HG03139 (cell line): ENCODE data around the gene GALNTL6.
"Not testable (repeated sequence)": the region's sequence is repeated elsewhere in the genome, so short reads cannot be mapped to it uniquely, and the experiment has no call there.

Experiments
- ATAC-seq: cut with Tn5 transposase; IDR thresholded peaks from one replicate; pipeline ENCODE4 v1.9.1; 2021; ENCODE audit not compliant: unreplicated experiment

GALNTL6 gene

GRCh38 chr4:172898715-172899114, 1085.5 kb downstream of the GALNTL6 start:
- no peak for ATAC-seq

- no peak for ATAC-seq
These were observed 1086.7 kb downstream of the GALNTL6 start for GRCh38 chr4:172899861-172900260.

DNA sequence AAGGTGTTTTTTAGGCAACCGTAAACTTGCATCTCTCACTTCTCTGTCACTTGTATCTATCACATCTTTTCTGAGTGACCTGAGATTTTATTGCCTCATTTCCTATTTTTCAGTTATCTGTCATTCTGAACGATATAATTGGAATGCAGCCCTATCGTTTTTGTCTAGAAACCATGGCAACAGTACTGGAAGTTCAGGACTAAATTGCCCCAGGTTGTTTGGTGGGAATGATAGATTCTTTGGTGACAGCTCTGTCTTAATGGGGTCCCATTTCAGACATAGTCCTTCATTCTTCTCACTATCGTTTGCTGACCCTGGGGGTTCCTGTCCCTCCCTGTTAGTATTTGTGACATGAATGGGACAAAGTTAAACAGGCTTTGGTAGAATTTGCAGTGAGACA, 1087.7 kb downstream of the GALNTL6 start:
- ATAC-seq = no peak

DNA sequence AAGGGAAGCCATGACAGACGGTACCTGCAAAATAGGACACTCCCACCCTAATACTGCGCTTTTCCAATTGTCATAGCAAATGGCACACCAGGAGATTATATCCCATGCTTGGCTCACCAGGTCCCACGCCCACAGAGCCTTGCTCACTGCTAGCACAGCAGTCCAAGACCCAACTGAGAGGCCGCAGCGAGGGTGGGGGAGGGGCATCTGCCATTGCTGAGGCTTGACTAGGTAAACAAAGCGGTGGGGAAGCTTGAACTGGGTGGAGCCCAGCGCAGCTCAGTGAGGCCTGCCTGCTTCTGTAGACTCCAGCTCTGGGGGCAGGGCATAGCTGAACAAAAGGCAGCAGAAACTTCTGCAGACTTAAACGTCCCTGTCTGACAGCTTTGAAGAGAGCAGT, 1099.3 kb downstream of the GALNTL6 start:
- not testable (repeated sequence) for ATAC-seq

GRCh38 chr4:172917403-172917802, 1104.2 kb downstream of the GALNTL6 start:
- ATAC-seq = not testable (repeated sequence)

GRCh38 chr4:172919269-172919668, 1106.1 kb downstream of the GALNTL6 start:
- ATAC-seq = no peak

DNA sequence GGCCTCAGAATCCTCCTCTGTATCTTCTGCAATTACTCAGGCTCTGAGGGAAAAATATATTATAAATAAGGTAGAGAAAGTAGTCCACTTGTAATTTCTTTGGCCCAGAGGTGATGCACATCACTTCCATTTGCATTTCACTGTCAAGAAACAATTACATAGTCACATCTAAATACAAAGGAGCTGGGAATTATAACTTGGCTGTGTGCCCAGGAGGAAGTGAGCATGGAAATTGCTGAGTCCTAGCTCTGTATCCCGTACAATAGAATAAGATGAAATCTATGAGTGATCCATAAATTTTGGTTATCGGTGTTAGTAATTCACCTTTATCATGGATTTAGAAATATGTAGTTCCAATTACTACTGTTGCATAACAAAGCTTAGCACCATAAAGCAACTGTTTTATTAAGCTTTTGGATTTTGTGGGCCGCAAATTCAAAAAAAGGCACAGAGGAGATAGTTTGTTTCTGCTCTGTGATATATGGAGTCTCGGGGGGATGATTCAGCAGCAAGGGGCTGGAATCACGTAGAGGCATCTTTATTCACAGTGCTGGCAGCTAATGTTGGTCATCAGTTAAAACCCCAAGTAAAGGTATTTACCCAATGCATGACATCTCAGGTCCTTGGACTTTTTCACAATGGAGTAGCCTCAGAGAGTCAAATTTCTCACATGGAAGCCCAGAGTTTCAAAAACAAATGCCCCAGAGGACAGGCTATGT, 1114.1 kb downstream of the GALNTL6 start:
- no peak for ATAC-seq

DNA sequence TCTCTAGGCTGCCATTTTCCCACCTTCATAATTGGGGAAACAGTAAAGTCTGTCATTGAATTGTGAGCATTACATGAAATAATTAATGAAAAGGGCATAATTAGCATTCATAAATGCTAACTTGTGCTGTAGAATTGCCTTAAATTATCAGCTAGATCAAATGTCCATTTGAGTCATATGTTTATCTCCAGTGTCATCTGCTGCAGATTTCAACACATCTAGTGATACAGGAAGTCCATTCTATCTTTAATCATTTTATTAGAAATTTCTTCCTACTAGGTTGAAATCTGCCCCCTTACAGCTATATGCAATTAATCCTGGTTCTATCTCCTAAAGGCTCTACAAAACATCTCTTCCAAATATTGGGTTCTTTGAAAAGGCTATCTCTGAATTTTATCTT, 1115.1 kb downstream of the GALNTL6 start:
- ATAC-seq = no peak

DNA sequence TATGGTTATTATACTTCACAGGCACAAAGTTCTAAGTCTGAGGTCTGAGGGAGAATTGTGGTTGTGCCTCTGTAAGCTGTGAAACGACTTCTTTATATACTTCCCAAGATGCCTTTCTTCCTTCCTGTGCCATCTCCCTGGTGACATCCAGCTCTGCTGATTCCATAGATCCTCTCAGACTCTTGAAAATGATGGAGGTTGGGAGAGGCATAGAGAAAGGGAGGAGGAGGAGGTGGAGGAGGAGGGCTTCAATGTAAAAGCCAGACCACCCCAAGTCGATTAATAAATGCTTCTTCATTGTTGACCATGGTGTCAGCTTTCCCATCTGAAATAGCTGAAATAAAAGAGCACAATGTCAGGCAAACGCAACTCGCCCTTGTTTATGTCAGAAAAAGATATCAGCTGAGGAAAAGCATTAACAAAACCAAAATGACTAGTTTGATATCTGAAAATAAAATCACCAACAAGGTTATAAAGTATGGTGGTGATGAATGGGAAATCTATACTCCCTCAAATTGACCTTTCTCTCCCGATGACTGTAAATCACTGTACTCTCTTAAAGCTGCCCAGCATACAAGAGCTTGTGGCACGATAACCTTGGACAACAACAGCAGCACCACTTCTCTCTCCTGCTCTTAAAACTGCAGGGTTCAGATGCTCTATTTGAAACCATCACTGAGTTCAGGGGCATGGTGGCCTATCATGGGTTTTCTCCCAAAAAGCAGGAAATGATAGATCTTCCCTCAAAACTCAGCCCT, 1125.0 kb downstream of the GALNTL6 start:
- ATAC-seq = no peak

DNA sequence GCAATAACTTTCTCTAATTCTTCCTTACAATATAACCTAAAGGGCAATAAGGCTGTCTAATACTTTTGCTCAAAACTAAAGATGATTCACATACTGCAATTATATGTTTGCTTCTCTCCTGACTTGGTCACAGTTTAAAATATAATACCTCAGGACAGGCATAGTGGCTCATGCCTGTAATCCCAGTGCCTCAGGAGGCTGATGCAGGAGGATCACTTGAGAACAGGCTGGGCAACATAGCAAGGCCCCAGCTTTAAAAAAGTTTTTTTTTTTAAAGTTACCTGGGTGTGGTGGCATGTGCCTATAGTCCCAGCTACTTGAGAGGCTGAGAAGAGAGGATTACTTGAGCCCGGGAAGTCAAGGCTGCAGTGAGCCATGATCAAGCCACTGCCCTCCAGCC, 1125.7 kb downstream of the GALNTL6 start:
- ATAC-seq = no peak

DNA sequence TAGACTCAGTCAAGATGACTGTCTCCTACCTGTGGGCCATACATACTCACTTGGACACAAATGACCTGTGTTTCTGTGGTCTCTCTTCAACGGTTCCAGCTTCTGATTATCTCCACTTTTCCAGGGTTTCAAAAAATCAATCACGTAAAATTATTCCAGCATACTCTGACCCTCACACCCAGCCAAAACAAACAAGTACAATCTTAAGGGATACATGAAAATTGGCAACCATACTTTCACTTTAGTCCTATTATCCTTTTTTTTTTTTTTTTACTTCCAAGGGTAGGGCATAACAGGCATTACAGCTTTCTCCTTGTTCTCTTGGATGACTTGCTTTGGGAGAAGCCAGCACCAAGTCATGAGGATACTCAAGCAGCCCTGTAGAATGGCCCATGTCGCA, 1129.6 kb downstream of the GALNTL6 start:
- no peak for ATAC-seq

GRCh38 chr4:172945611-172946010, 1132.4 kb downstream of the GALNTL6 start:
- no peak for ATAC-seq

DNA sequence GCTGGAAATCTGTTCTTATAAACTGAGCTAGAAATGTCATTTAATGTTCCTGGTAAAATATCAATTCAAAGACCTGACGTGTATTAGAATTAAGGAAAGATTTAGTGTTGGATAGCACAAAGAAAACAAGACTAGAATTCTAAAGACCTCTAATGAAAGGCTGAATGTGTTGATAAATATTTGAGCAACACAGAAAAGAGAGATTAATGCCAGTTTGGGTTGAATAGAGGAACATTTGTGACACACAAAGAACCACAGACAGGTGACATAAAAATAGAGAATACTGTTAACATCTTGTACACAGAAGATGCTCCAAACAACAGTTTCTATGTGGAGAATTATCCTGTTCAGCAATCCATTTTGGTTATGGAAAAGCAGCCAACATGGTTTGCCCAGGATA, 1133.3 kb downstream of the GALNTL6 start:
- no peak for ATAC-seq

GRCh38 chr4:172947594-172947993, 1134.4 kb downstream of the GALNTL6 start:
- ATAC-seq = no peak

- ATAC-seq = no peak
These were observed 1137.8 kb downstream of the GALNTL6 start for GRCh38 chr4:172950990-172951389.

DNA sequence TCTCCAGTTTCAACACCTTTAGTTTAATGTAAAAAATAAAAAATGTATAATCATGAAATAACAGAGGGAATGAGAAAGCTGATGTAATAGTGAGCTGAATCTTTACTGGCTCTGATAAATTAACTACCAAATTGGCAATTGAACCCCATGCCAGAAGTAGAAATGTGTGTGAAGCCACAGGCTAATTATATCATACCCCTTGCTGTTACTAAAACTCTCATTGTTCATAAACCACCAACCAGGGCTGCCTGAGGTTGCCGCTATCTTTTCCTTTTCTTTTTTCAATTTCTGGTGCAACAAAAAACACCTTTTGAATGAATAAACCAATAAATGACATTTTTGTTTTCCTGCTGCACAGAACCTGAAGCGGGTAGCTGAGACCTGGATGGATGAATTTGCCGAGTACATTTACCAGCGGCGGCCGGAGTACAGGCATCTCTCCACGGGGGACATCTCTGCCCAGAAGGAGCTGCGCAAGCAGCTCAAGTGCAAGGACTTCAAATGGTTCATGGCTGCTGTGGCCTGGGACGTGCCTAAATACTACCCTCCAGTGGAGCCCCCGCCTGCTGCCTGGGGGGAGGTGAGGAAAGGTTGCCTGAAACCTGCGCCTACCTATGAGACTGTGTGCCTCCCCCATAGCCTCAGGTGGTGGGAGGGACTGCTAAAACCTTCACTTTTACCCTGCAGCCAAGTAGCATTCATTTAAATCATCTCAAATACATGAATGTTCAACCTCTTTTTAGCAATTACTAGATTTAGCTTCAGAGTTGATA, 1138.7 kb downstream of the GALNTL6 start:
- ATAC-seq = no peak

DNA sequence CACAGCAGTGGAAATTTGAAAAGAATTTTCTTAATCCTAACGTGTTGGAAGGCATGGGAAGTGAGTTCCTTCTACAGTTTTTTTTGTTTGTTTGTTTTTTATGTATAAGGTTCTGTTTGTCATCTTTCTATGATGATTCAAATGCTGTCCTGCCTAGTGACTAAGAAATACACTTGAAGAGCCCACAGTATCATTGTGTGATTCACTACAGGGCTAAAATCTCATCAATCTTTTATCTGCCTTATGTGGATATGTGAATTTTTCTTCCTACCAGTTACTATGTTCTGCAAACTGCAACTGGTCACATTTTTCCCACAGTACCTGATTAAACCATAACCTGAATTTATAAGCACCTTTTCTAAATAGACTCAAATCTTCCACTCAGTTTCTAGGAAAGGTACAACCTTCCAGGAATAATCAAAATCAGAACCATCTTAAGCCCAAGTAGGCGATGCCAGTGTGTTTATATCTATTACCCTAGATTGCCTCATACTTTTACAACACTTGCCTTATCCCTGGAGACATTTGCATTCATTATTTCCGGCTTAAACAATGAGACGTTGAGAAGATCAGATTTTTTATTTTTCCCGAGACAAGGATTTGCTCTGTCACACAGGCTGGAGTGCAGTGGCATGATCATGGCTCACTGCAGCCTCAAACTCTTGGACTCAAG, 1140.8 kb downstream of the GALNTL6 start:
- ATAC-seq = no peak

DNA sequence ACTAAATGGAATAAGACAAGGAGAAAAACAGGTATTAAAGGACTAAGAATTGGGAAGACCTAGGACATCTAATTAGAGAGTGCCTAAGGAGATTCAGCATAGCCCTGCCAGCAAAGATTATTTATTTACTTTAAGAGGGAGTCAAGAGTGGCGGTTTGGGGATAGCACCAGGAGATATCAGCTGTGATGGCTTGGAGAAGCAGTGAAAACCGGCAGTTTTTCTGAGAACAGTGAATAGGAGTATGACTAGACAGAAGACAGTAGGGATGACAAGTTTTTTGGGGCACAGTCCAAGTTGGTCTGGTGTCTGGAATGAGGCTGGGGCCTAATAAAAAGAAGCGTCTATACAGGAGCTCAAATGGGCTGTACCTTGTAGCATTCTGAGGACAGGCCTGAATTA, 1143.1 kb downstream of the GALNTL6 start:
- not testable (repeated sequence) for ATAC-seq

DNA sequence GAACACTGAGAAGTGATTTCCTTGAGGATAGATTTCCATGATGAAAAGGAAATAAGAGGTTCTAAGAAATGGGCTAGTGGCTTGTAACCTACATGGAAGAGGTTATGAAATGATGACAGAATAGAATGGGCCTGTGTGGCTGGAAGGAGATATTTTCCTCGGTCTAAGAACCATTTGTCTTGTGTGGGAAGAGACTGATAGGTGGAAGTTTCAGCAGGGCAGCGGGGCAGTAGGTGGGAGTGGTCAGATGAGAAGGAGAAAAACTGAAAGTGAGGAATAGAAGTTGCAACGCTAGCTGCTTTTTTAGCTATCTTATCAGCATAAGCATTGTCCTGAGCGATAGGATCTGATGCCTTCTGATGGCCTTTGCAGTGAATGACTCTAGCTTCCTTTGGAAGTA, 1144.0 kb downstream of the GALNTL6 start:
- no peak for ATAC-seq

DNA sequence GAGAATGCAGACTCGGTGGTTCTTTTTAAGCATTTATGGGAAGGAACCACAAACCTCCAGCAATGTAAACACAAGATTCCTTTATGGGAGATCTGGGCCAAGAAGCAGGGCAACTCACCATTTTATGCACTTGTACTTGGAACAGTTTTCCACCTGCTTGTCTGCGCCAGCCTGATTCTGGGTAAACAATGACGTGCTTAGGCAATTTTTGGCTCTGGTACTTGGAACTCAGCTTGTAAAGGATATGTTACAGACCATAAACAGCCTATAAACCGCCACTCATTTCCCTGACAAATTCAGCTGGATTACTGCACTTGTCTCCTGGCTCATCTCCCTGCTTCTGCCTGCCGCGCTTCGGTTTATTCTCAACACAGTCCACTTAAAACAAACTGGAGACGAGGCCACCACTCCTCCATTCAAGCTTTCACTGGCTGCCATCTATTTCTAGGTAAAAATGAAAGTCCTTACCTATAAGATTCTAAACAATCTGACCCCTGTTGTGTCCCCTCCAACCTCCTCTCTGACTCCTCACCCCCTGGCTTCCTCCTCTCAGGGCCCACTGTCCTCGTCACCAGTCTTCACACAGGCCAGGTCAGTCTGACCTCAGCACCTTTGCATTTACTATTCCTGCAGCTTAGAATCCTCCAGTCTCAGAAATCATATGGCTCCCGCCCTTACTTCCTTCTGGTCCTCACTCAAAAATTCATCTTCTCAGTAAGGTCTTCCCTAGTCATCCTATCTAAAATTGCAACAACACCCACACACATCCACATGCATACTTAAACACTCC, 1149.6 kb downstream of the GALNTL6 start:
- ATAC-seq = no peak
